ENCODE data around the gene VBP1.
"Not testable (repeated sequence)": the region's sequence is repeated elsewhere in the genome, so short reads cannot be mapped to it uniquely, and the experiment has no call there.

The VBP1 gene

GRCh38 chrX:155266439-155266838, 50.2 kb downstream of the VBP1 start:
- no peak for DNase-seq

DNA sequence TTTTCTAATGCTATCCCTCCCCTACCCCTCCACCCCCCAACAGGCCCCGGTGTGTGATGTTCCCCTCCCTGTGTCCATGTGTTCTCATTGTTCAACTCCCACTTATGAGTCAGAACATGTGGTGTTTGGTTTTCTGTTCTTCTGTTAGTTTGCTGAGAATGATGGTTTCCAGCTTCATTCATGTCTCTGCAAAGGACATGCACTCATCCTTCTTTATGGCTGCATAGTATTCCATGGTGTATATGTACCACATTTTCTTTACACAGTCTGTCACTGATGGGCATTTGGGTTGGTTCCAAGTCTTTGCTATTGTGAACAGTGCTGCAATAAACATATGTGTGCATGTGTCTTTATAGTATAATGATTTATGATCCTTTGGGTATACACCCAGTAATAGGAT, 51.7 kb downstream of the VBP1 start:
- not testable (repeated sequence) for DNase-seq

- no peak for DNase-seq
Observed at GRCh38 chrX:155270969-155271368, 54.7 kb downstream of the VBP1 start.

DNA sequence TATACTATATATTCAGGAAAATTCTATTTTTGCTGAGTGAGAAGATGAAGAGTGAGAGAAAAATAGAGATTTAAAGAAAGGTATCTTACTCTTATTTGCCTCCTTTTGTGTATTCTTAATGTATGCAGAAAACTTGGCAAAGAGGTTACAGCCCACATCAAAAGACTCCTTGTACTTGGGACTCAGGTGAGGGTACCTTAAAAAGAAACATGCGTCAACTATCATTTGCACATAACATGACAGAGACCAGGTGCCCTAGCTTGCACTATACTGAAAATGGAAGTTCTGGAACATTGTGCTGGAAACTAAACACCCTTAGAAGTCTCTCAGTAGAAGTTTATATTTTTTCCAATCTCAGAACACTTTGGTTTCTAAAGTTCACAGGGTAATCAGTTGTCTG, 63.6 kb downstream of the VBP1 start:
- no peak for DNase-seq

Measured in NCI-H748 treated with DMSO at 0.1 percent for 48 hours (cell line).